Stimulated activated CD4-positive, alpha-beta T cell treated with anti-CD3 and anti-CD28 coated beads, Interleukin-15, amount 100 ng/mL, for 48 hours (primary cell): ENCODE results near the gene NDUFAF8.

ENCODE experiments used
- DNase-seq, 2 donors: peaks; one replicate each; pipeline ENCODE4 v3.0.0-alpha.2; 2020; ENCODE audit warnings: low read depth in 2 of 2

NDUFAF8 gene

GRCh38 chr17:81238815-81239713 lies at the start of gene NDUFAF8, which contains the start of gene TEPSIN:
Gene NDUFAF8 (plus strand): TSS chr17:81239318. CDS start chr17:81239364, 46 bp downstream.
Gene TEPSIN (minus strand): TSS chr17:81239055. CDS start chr17:81239033, 22 bp downstream.
- peak; percentile 93 for DNase-seq

DNA sequence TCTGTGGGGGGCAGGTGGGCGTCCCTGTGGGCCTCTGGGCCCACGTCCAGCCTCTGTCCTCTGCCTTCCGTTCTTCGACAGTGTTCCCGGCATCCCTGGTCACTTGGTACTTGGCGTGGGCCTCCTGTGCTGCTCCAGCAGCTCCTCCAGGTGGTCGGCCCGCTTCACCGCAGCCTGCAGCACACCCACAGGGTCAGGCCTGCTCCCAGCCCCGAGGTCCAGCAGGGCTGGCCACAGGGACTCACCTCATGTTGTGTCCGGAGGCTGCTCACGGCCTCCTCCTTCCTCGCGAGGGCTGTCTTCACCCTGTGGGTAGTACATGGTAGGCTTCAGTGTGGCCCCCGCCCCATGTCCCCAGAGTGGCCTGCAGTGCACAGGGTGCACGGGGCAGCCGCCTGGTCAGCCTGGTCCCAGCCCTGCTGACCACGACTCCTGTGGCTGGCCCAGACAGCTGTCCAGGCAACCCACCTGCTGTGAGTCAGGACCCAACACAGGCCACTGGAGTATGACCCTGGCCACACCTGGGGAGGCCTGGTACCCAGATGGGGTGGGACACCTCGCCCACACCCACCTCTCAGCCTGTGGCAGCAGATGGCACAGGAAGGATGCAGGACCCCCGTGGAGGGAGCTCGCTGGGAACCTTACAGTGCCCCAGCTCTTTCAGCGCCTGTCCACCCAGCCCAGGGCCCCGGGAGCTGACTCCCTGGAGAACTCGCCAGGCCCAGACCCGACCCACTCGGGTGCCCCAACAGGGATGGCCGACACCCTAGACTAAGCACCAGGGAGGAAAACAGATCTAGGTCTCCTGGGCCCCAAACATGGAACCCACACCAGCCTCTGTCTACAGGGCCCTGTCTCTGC lies 49.2 kb upstream of the NDUFAF8 start:
- DNase-seq = no peak

GRCh38 chr17:81190591-81190990 lies 48.5 kb upstream of the NDUFAF8 start:
- DNase-seq = no peak

- DNase-seq = no peak
Observed at GRCh38 chr17:81191116-81191515, 48.0 kb upstream of the NDUFAF8 start.

DNA sequence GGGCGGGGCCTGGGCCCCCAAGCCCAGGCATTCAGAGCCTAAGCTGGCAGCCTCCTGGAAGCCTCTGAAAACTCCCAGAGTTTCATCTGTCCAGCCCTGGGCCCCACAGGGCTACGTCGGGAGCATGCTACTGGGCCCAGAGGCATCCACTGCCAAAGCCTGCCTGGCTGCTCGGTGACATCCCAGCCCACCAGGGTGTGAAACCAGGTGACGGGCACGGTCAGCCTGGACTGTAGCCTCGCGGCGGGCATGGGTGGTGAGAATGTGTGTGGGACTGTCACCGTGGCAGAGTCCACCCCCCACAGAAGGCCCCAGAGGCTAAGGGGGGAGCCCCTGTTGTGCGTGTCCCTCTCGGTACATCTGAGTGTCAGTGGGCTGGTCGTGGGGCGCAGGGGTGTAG lies 47.5 kb upstream of the NDUFAF8 start:
- no peak for DNase-seq

- DNase-seq = no peak
Observed at GRCh38 chr17:81192386-81193050, 46.6 kb upstream of the NDUFAF8 start.

GRCh38 chr17:81193051-81193410 lies 46.1 kb upstream of the NDUFAF8 start:
- DNase-seq = no peak

- DNase-seq = no peak
Observed at GRCh38 chr17:81193470-81194224, 45.5 kb upstream of the NDUFAF8 start.

GRCh38 chr17:81194225-81194760 lies 44.8 kb upstream of the NDUFAF8 start:
- DNase-seq = no peak

- DNase-seq = no peak
Observed at GRCh38 chr17:81194941-81195901, 43.9 kb upstream of the NDUFAF8 start.

DNA sequence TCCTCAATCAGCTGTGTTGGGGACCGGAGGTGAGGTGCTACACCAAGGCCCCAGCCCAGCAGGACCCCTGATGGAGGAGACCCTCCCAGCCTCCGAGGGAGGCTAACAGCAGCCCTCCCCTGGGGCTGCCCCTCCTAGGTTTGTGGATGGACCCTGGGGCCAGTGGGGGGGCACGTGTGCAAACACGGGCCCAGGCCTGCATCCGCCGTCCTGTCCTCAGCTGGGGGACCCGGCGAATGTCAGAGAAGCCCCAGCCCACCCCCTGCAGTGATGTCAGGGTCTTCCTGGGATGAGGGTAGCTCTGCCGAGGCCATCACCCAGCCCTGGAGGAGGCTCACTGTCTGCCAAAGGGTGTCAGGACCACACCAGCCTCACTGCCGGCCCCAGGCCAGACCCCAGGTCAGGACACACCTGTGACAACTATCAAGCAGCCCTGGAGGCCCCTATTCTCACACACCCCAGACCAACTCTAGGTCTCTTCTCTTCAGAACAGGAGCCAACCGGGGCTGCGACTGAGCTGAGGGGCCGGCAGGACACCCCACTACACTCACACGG lies 43.1 kb upstream of the NDUFAF8 start:
- DNase-seq = no peak

GRCh38 chr17:81196505-81197408 lies 42.4 kb upstream of the NDUFAF8 start:
- no peak for DNase-seq

GRCh38 chr17:81197409-81197795 lies 41.7 kb upstream of the NDUFAF8 start:
- DNase-seq = no peak

DNA sequence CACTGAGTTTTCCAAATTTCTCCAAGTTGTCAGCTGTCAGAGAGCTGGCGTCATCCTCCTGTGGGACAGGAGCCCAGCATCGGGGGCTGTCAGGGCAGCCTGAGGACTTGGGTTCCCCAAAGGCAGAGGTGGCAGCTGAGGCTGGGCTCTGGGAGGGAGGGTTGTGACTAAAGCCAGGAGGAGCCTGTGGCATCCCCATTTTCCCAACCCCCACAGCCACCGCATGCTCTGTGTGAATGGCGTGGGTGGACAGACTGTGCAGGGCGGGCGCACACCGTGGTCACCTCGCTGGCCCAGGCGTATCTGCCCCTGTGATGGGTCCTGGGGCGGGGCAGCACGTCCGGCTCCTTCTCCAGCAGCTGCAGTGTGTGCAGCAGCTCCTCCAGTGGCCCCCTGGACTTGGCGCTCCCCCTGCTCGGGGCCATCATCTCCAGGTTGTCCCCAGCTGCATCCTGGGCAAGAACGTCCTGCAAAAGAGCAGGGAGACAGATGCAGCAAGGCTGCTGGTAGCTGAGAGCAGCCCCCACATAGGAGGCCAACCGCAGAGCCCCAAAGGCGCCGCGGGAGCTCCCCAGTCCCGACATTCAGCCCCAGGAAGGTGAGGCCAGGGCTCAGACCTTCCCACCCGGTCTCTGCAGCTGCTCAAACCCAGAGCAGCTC lies 41.2 kb upstream of the NDUFAF8 start:
- DNase-seq = no peak

GRCh38 chr17:81198826-81199481 lies 40.2 kb upstream of the NDUFAF8 start:
- no peak for DNase-seq

GRCh38 chr17:81199482-81199830 lies 39.7 kb upstream of the NDUFAF8 start:
- no peak for DNase-seq

GRCh38 chr17:81200201-81200600 lies 38.9 kb upstream of the NDUFAF8 start:
- no peak for DNase-seq
